GM21423 (cell line): ENCODE results near the gene TOGARAM2.

Source experiments
- ATAC-seq: cut with Tn5 transposase; IDR thresholded peaks from one replicate; pipeline ENCODE4 v1.9.1; 2021; ENCODE audit warnings: mild to moderate bottlenecking, moderate library complexity; ENCODE audit not compliant: unreplicated experiment

Gene TOGARAM2

GRCh38 chr2:29017716-29018435 lies 36.8 kb downstream of the TOGARAM2 start:
- ATAC-seq = no peak

GRCh38 chr2:29021886-29022285 lies 40.8 kb downstream of the TOGARAM2 start:
- no peak for ATAC-seq

DNA sequence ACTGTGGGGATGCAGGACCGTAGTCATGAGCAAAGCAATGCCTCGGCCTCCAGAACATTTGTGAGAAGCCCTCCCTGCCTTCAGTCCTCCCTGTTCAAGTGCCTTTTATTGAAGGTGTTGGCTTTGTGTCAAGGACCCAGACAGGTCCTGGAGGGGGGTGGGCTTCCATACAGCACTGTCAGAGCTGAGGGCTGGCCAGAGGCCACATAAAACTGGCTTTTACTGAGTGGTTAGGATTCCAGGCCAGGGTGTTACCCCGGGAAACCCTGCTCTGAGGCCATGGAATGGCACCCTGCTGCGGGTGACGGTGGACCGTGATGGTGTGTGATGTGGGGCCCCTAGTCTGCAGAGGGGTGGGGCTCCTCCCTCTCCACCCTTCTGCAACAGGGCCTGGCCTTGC lies 41.6 kb downstream of the TOGARAM2 start:
- ATAC-seq = no peak

GRCh38 chr2:29023188-29023587 lies 42.1 kb downstream of the TOGARAM2 start:
- ATAC-seq = no peak

- ATAC-seq = no peak
Measured at GRCh38 chr2:29024882-29025430, 43.9 kb downstream of the TOGARAM2 start.

- ATAC-seq = no peak
Measured at GRCh38 chr2:29025711-29026110, 44.6 kb downstream of the TOGARAM2 start.

GRCh38 chr2:29031046-29031445 lies 49.9 kb downstream of the TOGARAM2 start:
- no peak for ATAC-seq

- ATAC-seq = no peak
Measured at GRCh38 chr2:29032189-29032588, 51.1 kb downstream of the TOGARAM2 start.

DNA sequence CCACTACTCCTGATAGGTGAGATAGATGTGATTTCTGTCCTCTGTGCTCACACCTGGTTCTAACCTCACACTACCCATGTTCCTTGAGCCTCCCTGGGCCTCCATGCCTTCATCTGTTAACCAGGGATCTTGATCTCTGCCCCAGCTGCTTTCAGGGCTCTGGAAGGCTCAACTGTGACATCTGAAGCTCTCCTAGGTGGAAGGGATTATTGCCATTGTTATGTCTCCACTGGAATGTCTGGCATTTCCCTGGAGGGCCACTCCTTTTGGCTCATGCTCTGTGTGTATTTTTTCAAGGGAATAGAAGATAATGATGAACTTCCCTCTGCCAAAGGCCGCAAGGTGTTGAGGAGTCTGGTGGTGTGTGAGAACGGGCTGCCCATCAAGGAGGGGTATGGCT lies 52.1 kb downstream of the TOGARAM2 start:
- no peak for ATAC-seq

DNA sequence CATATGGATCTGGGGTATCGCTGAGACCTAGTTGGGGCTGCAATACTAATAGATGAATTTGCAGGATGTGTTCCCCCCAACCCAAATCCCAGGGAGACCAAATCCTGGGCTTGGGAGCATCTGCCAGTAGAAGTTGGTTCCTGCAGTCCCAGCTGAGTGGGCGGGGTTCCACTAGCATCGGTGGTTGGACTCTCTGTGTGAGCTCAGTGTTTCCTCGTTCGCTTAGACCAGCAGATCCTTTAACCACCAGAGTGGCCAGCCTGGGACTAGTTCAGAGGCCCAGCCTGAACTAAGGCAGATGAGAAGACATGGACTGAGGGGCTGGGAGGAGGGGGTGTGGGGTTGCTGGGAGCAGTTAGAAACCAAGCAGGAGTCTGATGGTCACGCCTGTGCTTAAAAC lies 52.6 kb downstream of the TOGARAM2 start:
- ATAC-seq = no peak

DNA sequence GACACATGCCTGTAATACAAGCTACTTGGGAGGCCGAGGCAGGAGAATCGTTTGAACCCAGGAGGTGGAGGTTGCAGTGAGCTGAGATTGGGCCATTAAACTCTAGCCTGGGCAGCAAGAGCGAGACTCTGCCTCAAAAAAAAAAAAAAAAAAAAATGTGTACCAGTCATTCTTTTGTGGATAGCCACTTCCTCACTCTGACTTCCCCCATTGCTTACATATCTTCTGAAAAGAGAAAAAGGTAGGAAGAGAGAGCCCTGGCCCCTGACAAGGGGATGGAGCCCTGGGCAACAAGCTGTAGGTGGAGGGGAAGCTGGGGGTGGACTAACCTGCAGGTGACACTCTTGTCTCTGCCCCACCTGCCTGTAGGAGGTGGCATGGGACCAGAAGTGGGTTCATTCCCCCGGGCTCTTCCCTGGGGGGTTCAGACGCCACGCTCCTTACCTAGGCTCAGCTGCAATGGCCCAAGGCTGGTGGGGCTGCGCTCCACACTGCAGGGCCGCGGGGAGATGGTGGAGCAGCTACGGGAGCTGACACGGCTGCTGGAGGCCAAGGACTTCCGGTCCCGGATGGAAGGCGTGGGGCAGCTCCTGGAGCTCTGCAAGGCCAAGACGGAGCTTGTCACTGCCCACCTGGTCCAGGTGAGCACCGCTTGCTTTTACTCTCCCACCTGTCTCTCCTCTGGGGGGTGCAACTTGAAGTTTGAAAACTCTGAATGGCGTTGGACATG lies 54.1 kb downstream of the TOGARAM2 start:
- no peak for ATAC-seq

DNA sequence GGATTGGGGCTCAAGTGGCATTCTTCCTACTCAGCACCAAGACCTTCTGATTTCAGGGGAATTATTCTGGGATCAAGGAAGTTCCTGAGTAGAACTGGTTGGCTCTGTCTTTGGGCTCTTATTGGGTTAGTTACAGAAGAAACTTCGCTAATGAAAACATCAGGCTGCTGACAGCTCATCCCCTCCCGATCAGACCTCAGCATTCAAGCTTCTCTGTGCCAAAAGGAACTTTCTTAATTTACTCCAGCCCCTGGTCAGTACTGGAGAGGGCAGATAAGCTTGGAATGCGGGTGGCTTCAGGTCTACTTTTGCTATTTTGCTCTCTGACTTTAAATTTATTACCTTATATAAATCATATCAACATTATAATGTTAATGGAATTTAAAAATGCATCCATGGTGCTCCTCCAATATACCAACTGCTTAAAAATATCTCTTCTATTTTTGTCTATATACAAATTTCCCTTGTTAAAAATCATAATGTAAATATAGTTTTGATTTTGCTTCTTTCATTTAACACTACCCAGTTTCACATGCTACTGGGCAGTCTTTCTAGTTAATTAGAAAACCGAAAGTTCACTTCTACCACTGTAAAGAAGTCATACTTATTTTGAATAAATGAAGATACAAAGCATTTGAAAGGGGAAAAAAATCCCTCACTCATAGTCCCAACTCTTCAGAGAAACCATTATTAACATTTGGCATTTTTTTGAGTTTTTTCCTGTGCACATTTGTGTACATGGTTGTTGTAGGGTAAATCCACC lies 58.8 kb downstream of the TOGARAM2 start:
- ATAC-seq = no peak

DNA sequence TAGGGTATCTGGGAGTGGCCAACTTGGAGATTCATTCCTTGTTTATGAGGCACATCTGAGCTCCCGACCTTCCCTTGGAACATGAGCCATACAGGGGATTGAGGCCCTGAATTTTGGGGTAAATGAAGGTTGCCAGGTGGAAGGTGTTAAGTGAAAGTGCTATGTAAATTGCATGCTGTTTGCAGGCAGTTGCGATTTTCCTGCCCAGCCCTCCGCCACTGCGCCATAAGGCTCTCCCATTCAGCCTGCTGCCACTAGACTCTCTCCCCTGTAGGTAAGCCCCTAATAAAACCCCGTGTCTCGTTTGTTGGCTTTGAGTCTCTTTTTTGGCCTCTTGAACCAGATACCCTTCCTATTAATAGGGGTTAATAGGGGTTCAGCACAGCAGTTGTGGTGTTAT lies 59.5 kb downstream of the TOGARAM2 start:
- no peak for ATAC-seq

GRCh38 chr2:29041161-29041660 lies 60.1 kb downstream of the TOGARAM2 start:
- no peak for ATAC-seq

- no peak for ATAC-seq
Measured at GRCh38 chr2:29042561-29043075, 61.5 kb downstream of the TOGARAM2 start.

DNA sequence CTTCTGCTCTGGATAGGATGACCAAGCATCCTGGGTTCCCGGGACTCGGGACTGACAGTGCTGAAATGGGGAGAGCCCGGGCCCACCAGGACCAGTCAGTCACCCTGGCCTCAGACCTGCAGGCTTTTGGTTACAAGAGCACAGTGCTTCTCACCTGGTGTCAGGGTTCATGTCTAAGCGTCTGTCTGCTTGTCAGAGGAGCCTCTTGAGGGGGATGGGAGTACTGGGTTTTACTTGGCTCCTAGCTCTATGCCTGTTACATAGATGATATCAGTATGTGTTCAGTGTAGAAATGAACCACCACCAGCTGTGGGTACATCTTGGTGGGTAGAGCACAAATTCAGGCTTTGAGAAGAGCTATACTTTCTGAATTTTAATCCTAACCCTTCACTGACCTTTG lies 63.4 kb downstream of the TOGARAM2 start:
- ATAC-seq = no peak

DNA sequence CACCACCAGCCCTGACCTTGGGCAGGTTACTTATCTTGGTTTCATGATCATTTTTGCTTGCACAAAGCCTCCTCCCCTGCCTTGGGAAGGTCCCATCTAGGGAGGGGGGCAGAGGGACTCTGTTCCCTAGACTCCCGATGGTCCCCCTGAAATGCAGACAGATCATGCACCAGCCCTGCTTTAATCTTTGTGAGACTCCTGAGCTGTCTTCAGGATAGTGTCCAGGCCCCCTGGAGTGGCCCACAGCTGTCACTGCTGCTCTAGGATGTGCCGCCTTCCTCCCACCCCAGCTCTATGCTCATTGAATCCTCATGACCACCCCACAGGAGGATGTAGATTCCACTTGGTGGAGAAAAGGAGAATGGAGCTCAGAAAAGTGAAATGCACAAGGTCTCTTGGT lies 65.2 kb downstream of the TOGARAM2 start:
- no peak for ATAC-seq

GRCh38 chr2:29047083-29047845 lies 66.2 kb downstream of the TOGARAM2 start:
- ATAC-seq = no peak

DNA sequence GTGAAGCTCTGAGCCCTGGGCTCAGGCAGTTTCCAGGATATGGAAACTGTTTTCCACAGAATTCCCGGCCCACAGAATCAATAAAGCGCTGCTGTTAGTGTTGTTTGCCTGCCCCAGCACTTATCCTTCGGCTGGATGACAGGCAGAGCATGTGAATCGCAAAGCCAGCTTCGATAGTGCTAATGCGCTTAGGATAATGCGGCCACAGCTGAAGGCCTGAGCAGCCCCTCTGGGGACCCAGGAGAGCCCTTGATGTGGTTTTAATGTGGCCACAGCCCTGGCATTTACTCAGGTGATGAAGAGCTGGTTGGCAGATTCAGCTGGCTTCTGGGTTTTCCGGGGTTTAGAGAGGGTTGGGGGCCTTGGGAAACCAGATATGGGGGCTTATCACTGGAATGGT lies 69.5 kb downstream of the TOGARAM2 start:
- ATAC-seq = no peak

- no peak for ATAC-seq
Measured at GRCh38 chr2:29051730-29052129, 70.6 kb downstream of the TOGARAM2 start.
